Limb (tissue), 2 donors: ENCODE results near the gene COL9A3.

Experiments
- DNase-seq, 2 donors: peaks; one replicate each; pipeline ENCODE4 v3.0.0-alpha.2; 2016; ENCODE audit errors: extremely low spot score in 2 of 2

Gene COL9A3

DNA sequence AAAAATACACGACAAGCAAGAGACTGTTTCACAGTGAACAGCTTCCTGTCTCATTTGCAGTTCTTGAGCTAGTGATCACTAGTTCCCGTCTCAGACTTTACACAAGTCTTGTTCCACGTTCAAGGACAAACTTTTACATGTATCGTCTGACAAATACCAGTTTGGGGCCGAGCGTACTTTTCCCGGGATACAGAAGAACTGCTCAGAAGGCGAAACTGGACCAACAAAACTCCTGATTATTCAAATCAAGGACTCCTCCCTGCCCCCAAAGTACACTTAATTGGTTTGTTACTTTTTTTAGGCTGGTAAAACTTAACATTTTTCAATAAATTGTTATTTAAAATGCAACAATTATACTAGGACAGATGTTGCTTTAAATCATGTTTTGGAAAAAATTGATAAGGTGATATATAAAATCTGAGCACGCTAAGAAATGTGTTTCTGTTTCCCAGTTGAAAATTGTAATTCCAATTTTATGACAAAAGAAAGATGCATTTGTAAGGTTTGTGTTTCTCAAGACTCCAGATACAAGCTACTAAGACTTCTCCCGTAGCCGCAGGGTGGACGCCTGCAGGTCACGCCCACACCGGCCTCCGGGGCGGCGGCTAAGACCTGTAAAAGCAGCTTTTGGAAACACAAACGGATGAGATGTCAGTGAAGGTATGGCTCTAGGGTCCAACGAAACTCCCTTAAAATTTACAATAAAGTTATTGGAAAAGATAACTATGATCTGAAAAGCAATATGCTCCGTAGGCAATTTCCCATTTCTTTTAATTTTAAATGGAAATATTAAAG, 61.6 kb downstream of the COL9A3 start:
- DNase-seq, result no peak

- no peak for DNase-seq
Observed at GRCh38 chr20:62879275-62880146, 62.7 kb downstream of the COL9A3 start.

DNA sequence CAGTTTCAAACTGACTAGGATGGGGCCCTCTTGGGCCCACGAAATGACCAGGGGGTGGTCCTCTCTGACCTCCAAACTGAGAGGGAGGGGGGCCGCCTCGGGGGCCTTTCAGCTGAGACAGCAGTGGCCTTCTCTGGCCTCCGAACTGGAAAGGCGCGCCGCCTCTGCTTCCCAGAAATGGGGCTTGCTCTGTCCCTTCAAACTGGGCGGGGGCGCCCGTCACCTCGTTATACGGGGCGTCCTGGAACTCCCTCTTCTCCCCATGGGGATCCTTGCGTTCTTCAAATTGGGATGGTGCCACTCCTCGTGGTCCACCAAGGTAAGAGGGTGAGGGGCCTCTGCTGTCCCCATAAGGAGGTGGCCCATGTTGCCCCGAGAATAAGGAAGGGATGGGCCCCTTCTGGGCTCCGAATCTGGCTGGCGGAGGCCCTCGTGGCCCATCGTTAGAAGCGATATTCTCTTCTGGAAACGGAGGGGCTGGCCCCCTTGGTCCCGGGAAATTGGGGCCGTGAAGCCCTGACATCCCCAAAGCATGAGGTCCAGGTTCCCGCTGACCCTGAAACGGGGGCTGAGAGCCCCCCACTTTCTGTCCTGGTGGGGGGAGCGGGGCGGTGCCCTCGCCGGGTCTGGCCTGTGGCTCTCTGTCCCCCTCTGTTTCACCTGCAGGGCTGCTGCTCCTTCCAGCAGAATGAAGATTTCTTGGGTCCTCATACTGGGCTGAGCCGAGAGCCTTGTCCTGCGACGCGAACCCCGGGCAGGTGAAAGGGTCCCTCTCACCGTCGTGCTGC, 63.5 kb downstream of the COL9A3 start:
- no peak for DNase-seq

DNA sequence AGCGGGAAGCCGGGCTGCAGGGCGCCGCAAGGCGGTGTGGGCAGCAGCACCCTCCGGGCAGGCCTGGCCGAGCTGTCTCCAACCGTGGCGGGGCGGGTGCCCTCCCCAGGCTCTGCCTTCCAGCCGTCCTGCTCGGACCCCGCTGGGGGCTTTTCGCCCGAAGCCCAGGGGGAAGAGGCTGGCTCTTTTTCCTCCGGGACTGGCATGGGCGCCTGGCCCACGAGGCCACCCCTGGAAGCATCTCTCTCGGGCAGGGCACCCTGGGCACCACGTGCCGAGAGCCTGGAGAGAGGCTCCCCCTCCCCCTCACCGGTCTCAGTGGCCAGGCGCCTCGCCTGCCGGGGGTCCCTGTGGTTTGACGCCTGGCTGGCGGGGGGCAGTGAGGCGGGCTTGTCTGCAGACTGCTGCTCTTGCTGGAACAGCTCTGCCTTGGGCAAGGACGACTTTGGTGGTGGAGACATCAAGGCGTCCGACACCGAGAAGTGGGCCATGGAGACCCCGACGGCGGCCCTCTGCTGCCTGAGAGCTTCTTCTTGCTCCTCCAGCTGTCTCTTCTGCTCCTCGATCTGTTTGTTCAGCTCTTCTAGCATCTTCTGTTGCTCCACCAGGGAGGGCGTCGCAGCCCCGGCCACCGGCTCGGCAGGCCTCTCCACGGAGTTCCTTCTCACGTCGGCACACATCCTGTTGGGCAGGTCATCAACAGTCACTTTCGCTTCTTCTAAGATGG, 64.2 kb downstream of the COL9A3 start:
- no peak for DNase-seq

DNA sequence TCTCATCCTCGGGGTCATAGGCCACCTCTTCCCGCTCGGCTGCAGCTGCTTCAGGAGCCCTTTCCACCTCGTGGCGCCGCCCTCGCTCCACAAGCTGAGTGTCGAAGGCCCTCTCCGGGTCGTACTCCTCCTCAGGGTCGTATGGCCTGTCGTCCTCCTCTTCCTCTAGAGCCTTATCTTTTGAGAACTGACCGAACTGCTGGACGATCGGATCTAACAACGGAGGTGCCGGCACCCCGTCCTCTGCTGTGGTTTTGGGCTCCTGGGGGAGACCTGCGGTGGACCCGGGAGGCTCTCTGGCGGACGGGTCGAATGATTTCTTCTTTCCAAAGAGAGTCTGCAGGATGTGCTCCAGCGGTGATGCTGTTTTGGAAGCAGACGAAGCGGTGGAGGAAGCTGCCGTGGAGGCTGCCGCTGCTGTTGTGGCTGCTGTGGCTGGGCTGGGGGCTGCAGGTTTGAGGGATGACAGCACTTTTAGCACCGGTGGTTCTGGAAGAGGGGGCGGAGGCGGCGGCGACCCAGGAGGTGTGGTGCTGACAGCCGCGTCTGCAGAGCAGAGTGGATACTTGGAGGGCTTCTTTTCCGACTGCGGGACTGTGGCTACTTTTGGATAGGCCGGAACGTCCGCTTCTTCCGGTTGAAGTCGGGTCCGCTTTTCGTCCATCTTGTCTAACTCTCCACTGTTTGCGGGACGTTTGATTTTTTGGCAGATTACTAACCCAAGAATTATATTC, 65.0 kb downstream of the COL9A3 start:
- DNase-seq, result no peak

DNA sequence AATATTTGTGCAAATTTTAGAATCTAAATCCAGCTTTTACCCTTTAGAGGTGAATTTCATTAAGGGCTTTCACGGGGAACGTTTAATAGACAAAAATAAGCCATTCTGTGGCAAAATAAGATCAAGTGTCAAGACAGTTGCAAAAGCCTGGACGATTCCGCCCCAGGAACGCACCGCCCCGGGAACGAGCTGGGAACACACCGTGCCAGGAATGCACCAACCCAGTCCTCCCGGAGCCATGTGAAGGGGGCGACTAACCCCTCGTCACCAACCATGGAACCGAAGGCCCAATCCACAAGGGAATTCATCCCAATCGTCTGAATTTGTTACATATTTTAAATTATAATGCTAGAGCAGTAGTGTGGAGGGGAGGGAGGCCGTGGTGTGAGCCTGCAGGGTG, 65.6 kb downstream of the COL9A3 start:
- no peak for DNase-seq

GRCh38 chr20:62884556-62884955, 67.7 kb downstream of the COL9A3 start:
- no peak for DNase-seq

- DNase-seq, result no peak
Observed at GRCh38 chr20:62885046-62885895, 68.4 kb downstream of the COL9A3 start.

GRCh38 chr20:62885896-62886708, 69.3 kb downstream of the COL9A3 start:
- DNase-seq, result no peak

DNA sequence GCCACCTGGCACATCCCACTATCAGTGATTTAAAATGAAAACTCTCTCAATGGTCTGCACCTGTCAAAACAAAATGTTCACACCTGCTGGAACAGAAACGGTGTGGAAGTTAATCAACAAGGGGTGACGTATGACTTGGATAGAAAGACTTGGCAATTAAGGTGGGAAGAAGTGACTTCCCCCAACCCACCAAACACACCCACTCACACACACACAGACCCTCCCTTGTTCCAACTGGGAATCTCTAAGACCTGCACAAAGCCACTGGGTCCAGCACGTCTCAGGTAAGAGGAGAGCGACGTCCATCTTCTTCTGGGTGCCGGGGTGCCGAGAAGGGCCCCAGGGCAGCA, 69.8 kb downstream of the COL9A3 start:
- no peak for DNase-seq

- no peak for DNase-seq
Observed at GRCh38 chr20:62887152-62887859, 70.5 kb downstream of the COL9A3 start.

DNA sequence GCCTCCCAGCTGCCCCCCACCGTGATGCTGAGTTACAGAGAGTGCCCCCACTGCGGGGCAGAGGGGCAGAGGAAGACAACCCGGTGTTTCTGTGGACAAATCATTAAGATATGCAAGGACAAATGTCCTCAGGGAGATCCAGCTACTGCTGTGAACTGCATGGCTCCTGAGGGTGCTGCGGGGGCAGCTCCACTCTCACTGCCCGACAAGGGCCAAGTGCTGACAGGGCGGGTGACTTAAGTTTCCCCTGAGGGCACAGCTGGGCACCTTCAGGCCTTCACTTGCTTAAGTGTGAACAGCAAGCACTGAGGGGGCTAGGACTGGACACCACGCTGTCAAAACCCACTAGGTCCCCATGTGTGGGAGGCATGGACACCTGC, 71.0 kb downstream of the COL9A3 start:
- no peak for DNase-seq

DNA sequence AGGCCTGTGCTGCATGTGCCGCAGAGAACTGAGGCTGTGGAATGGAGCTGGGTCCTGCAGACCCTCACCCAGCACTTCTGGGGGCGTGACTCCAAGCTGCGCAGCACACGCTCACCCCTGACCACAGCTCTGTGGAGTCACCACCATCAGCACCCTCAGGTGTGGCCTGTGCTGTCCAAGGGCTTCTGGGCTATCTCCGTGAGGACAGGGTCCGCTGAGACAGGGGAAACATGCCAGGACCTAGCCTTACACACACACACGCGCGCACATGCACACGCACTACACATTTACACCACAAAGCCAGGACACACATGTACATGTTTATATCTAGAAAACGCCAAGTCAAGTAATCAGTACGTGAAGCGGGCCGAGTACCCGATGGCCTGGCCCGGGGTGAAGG, 71.6 kb downstream of the COL9A3 start:
- no peak for DNase-seq

DNA sequence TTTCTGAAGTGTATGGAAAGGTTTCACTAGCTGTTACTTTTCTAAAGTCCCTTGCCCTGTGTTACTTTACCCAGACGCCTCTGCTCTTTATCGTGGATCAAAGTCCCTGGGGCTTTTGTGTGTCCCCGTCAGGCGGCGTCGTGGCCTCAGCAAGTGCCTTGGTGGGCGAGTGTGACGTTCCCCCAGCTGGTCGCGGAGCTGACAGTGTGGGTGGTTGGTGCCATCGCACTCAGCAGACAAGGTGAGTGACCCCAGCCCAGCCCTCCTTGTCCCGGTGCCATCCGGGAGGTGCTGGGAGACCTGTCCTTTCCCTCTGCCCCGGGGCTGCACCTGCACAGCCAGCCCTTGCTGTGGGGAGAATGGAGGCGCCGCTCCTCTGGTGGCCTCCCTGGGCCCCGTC, 72.1 kb downstream of the COL9A3 start:
- DNase-seq, result no peak

- DNase-seq, result no peak
Observed at GRCh38 chr20:62889411-62889810, 72.6 kb downstream of the COL9A3 start.

DNA sequence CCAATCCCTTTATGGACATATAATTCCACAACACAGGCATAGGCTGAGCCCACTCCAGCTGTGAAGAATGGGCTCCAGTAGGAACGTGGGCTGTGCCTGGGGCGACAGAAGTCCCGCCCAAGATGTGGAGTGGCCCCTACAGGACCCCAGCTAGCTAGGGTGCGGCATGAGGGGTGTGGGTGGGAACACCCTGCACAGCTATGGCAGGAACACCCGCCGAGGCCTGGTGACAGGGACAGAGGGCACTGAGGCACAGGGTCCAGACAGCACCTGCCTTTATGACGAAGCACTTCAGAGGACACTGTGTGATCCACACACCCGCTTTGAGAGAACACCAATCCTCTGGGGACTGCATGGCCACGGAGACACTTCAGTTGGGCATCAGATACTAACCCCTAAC, 73.0 kb downstream of the COL9A3 start:
- DNase-seq, result no peak

GRCh38 chr20:62890444-62890843, 73.6 kb downstream of the COL9A3 start:
- no peak for DNase-seq
